K562 (cell line): ENCODE results near the gene LGALS8. TPM values are rescaled to one million over a fixed set of nuclear protein-coding genes. Genes with fewer than 3 reads are reported as not detected.

ENCODE experiments used
- BRF1 ChIP-seq: IDR thresholded peaks from 3 replicates; pipeline ENCODE4 v1.6.1; 2011; ENCODE audit warnings: borderline replicate concordance, mild to moderate bottlenecking; ENCODE audit not compliant: insufficient read length; ENCODE audit errors: extremely low read depth
- CAMTA2 ChIP-seq: fragments of 250-450 bp; sonication (Bioruptor Pico); conservative IDR thresholded peaks from 2 replicates; pipeline ENCODE4 v1.5.1; 2022
- KLF10 ChIP-seq: fragments of 250-450 bp; sonication (Bioruptor Pico); IDR thresholded peaks from 2 replicates; pipeline ENCODE4 v1.6.1; 2021; ENCODE audit warnings: matching md5 sums
- NR2C1 ChIP-seq, 2 experiments: fragments of 450-650 bp; IDR thresholded peaks; 2 replicates each; pipeline ENCODE4 v1.6.1; 2017; ENCODE audit warnings: mild to moderate bottlenecking in 2 of 2, antibody characterized with exemption in 1 of 2, inconsistent platforms in 1 of 2, missing compliant biosample characterization in 1 of 2, missing genetic modification characterization in 1 of 2
- NRF1 ChIP-seq, 2 experiments: fragments of 450-650 bp; IDR thresholded peaks in 1 of 2; conservative IDR thresholded peaks in 1 of 2; 2 replicates each; pipeline ENCODE4 v1.6.1; 2014; ENCODE audit warnings: mild to moderate bottlenecking in 2 of 2
- PHTF2 ChIP-seq: fragments of 250-450 bp; sonication (Bioruptor Pico); IDR thresholded peaks from 2 replicates; pipeline ENCODE4 v1.5.0; 2021; ENCODE audit warnings: mild to moderate bottlenecking
- PPARD ChIP-seq: fragments of 250-450 bp; sonication (Bioruptor Pico); IDR thresholded peaks from 2 replicates; pipeline ENCODE4 v1.8.0; 2022; ENCODE audit warnings: inconsistent platforms, mild to moderate bottlenecking, moderate library complexity
- PYGO2 ChIP-seq: fragments of 450-650 bp; IDR thresholded peaks from 2 replicates; pipeline ENCODE4 v1.6.1; 2016; ENCODE audit warnings: mild to moderate bottlenecking, missing genetic modification characterization, moderate library complexity, missing compliant biosample characterization
- TAF15 ChIP-seq: fragments of 200-400 bp; formaldehyde crosslinking; IDR thresholded peaks from 2 replicates; pipeline ENCODE4 v1.6.1; 2017; ENCODE audit warnings: mild to moderate bottlenecking, low read depth, low read length, moderate library complexity
- TBL1XR1 ChIP-seq, 2 experiments: IDR thresholded peaks; 2 replicates each; pipeline ENCODE4 v1.6.1; 2012; ENCODE audit warnings: improper control_type of control experiment in 2 of 2, low read length in 2 of 2, mild to moderate bottlenecking in 1 of 2
- THRAP3 ChIP-seq: fragments of 450-650 bp; IDR thresholded peaks from 2 replicates; pipeline ENCODE4 v1.6.1; 2016; ENCODE audit warnings: mild to moderate bottlenecking, inconsistent platforms, borderline replicate concordance
- ZC3H4 ChIP-seq: sonication (generic); formaldehyde crosslinking; IDR thresholded peaks from 2 replicates; pipeline ENCODE4 v1.9.0; 2021; ENCODE audit warnings: missing genetic modification reagents, borderline replicate concordance
- ZNF124 ChIP-seq: sonication (generic); formaldehyde crosslinking; IDR thresholded peaks from 2 replicates; pipeline ENCODE4 v1.8.1; 2022; ENCODE audit warnings: missing genetic modification reagents
- ZNF140 ChIP-seq: fragments of 250-450 bp; sonication (Bioruptor Pico); IDR thresholded peaks from 2 replicates; pipeline ENCODE4 v1.8.0; 2021; ENCODE audit warnings: moderate library complexity, mild to moderate bottlenecking, inconsistent platforms
- ZNF23 ChIP-seq: fragments of 250-450 bp; sonication (Bioruptor Pico); IDR thresholded peaks from 2 replicates; pipeline ENCODE4 v1.4.0; 2020; ENCODE audit warnings: mild to moderate bottlenecking
- ZNF24 ChIP-seq: fragments of 450-650 bp; IDR thresholded peaks from 2 replicates; pipeline ENCODE4 v1.6.1; 2016
- ZNF507 ChIP-seq: conservative IDR thresholded peaks from 2 replicates; pipeline ENCODE4 v1.6.1; 2017; ENCODE audit warnings: missing genetic modification characterization, missing compliant biosample characterization
- ZNF764 ChIP-seq: fragments of 250-450 bp; sonication (Bioruptor Pico); IDR thresholded peaks from 2 replicates; pipeline ENCODE4 v1.4.0; 2020; ENCODE audit warnings: low read depth, mild to moderate bottlenecking, moderate library complexity
- ZNF77 ChIP-seq: fragments of 250-450 bp; sonication (Bioruptor Pico); IDR thresholded peaks from 2 replicates; pipeline ENCODE4 v1.5.0; 2020
- polyA plus RNA-seq, 8 experiments: library from polyadenylated mRNA; depleted of rRNA in 4 of 8; stranded (reverse) in 5 of 8; unstranded in 3 of 8; fragments of >200 nt; fragmentation: Nextera tagmentation in 2 of 8; fragmentation: Illumina TruSeq in 1 of 8; extraction: Ambion mirVana in 2 of 8; extraction: Trizol in 1 of 8; gene quantifications; 2 replicates each; pipeline versions ENCODE4 v1.2.1 to v1.2.3, GENCODE V29; 2011 to 2014; ENCODE audit warnings: inconsistent platforms in 1 of 8, missing spikeins in 1 of 8
- total RNA-seq, 7 experiments: library from RNA; depleted of rRNA in 6 of 7; stranded (reverse); fragments of >200 nt in 6 of 7; fragmentation: Illumina TruSeq in 2 of 7; extraction: Trizol in 2 of 7; gene quantifications; 2 replicates each; pipeline versions ENCODE4 v1.2.1 to v1.2.3, GENCODE V29; 2011 to 2021; ENCODE audit warnings: low replicate concordance in 1 of 7
- TF ChIP-seq, protein P1 (sequence below): fragments of 450-650 bp; formaldehyde crosslinking; IDR thresholded peaks from 2 replicates; pipeline ENCODE4 v1.4.0; 2020; ENCODE audit warnings: mild to moderate bottlenecking, moderate library complexity
- TF ChIP-seq, protein P2 (sequence below): fragments of 250-450 bp; sonication (Bioruptor Pico); IDR thresholded peaks from 2 replicates; pipeline ENCODE4 v1.8.0; 2022; ENCODE audit warnings: inconsistent platforms, mild to moderate bottlenecking, moderate library complexity, borderline replicate concordance
- TF ChIP-seq, protein P3 (sequence below): fragments of 250-450 bp; sonication (Bioruptor Pico); IDR thresholded peaks from 2 replicates; pipeline ENCODE4 v1.6.1; 2021; ENCODE audit warnings: mild to moderate bottlenecking
- TF ChIP-seq, protein P4 (sequence below): fragments of 250-450 bp; sonication (Bioruptor Pico); IDR thresholded peaks from 2 replicates; pipeline ENCODE4 v1.4.0; 2020; ENCODE audit warnings: mild to moderate bottlenecking, moderate library complexity
- TF ChIP-seq, protein P5 (sequence below): fragments of 450-650 bp; IDR thresholded peaks from 2 replicates; pipeline ENCODE4 v1.6.1; 2016; ENCODE audit warnings: mild to moderate bottlenecking

LGALS8 gene
- total and polyA plus RNA-seq, 9 of the 15 experiments (the other 6 are each of a cell fraction or from before 2014, with no cell fraction given): 57.4 to 87.7 (median 70.3) TPM

DNA sequence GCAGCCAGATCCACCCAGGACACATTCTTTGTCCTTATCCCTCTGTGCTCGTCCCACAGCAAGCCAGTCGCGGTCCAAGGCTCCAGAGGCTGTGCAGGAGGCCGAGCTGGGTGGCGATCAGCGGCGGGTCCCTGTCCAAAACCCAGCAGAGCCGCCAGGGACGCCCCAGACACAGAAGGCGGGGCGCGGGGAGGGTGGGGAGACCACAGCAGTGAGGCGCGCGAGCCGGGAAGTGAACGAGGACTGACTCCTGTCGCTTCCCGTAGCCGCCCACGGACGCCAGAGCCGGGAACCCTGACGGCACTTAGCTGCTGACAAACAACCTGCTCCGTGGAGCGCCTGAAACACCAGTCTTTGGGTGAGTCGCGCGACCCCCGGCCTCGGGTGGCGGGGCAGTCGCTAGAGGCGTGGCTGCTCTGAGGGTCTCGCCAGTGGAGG is at the start of gene LGALS8 (continued):
- no peak for TF ChIP-seq PYGO2 (tag)
- TF ChIP-seq ZNF124 (CRISPR knock-in tag): no peak
- TF ChIP-seq NRF1 (conservative IDR thresholded peaks at IDR 0.05 in 1 of 2, IDR thresholded peaks at IDR 0.05 in 1 of 2): peak in 1 of 2 experiments; percentile 25; a peak in 1 of 4 replicates
- TF ChIP-seq ZNF140 (CRISPR knock-in tag): no peak
- no peak; the same call in 1 of the 2 replicates for TF ChIP-seq THRAP3
- TF ChIP-seq CAMTA2 (CRISPR knock-in tag): no peak
- TF ChIP-seq TBL1XR1 (IDR thresholded peaks at IDR 0.05; ENCODE audit: low read length in 2 of 2): no peak
- no peak for TF ChIP-seq PHTF2
- no peak for TF ChIP-seq ZNF77 (CRISPR knock-in tag)
- no peak for TF ChIP-seq KLF10 (CRISPR knock-in tag)
- no peak for TF ChIP-seq NR2C1 (IDR thresholded peaks at IDR 0.05)
- 0 out of 2 replicates have a peak, but pooled peaks have one; percentile 7 for TF ChIP-seq NR2C1 (tag; IDR thresholded peaks at IDR 0.05)
- TF ChIP-seq ZC3H4: no peak
- TF ChIP-seq, protein P1, sequence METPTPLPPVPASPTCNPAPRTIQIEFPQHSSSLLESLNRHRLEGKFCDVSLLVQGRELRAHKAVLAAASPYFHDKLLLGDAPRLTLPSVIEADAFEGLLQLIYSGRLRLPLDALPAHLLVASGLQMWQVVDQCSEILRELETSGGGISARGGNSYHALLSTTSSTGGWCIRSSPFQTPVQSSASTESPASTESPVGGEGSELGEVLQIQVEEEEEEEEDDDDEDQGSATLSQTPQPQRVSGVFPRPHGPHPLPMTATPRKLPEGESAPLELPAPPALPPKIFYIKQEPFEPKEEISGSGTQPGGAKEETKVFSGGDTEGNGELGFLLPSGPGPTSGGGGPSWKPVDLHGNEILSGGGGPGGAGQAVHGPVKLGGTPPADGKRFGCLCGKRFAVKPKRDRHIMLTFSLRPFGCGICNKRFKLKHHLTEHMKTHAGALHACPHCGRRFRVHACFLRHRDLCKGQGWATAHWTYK (CRISPR knock-in tag): peak; percentile 35; the same call in 1 of the 2 replicates
- no peak for TF ChIP-seq BRF1
- TF ChIP-seq, protein P2, sequence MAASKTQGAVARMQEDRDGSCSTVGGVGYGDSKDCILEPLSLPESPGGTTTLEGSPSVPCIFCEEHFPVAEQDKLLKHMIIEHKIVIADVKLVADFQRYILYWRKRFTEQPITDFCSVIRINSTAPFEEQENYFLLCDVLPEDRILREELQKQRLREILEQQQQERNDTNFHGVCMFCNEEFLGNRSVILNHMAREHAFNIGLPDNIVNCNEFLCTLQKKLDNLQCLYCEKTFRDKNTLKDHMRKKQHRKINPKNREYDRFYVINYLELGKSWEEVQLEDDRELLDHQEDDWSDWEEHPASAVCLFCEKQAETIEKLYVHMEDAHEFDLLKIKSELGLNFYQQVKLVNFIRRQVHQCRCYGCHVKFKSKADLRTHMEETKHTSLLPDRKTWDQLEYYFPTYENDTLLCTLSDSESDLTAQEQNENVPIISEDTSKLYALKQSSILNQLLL (CRISPR knock-in tag): no peak
- TF ChIP-seq ZNF507 (tag): no peak
- TF ChIP-seq, protein P3, sequence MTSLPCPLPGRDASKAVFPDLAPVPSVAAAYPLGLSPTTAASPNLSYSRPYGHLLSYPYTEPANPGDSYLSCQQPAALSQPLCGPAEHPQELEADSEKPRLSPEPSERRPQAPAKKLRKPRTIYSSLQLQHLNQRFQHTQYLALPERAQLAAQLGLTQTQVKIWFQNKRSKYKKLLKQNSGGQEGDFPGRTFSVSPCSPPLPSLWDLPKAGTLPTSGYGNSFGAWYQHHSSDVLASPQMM (CRISPR knock-in tag): no peak
- TF ChIP-seq, protein P4, sequence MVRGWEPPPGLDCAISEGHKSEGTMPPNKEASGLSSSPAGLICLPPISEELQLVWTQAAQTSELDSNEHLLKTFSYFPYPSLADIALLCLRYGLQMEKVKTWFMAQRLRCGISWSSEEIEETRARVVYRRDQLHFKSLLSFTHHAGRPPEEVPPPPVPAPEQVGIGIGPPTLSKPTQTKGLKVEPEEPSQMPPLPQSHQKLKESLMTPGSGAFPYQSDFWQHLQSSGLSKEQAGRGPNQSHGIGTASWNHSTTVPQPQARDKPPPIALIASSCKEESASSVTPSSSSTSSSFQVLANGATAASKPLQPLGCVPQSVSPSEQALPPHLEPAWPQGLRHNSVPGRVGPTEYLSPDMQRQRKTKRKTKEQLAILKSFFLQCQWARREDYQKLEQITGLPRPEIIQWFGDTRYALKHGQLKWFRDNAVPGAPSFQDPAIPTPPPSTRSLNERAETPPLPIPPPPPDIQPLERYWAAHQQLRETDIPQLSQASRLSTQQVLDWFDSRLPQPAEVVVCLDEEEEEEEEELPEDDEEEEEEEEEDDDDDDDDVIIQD (CRISPR knock-in tag): no peak; the same call in 1 of the 2 replicates
- TF ChIP-seq PPARD: no peak
- TF ChIP-seq ZNF24: peak; percentile 46; the same call in 1 of the 2 replicates
- TF ChIP-seq, protein P5, sequence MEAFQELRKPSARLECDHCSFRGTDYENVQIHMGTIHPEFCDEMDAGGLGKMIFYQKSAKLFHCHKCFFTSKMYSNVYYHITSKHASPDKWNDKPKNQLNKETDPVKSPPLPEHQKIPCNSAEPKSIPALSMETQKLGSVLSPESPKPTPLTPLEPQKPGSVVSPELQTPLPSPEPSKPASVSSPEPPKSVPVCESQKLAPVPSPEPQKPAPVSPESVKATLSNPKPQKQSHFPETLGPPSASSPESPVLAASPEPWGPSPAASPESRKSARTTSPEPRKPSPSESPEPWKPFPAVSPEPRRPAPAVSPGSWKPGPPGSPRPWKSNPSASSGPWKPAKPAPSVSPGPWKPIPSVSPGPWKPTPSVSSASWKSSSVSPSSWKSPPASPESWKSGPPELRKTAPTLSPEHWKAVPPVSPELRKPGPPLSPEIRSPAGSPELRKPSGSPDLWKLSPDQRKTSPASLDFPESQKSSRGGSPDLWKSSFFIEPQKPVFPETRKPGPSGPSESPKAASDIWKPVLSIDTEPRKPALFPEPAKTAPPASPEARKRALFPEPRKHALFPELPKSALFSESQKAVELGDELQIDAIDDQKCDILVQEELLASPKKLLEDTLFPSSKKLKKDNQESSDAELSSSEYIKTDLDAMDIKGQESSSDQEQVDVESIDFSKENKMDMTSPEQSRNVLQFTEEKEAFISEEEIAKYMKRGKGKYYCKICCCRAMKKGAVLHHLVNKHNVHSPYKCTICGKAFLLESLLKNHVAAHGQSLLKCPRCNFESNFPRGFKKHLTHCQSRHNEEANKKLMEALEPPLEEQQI: no peak
- no peak for TF ChIP-seq ZNF23 (CRISPR knock-in tag)
- no peak for TF ChIP-seq TAF15
- no peak for TF ChIP-seq ZNF764 (CRISPR knock-in tag)
